Effector memory CD4-positive, alpha-beta T cell (primary cell): ENCODE results near the gene EXD3.
A peak's percentile ranks its signal among the peaks of the same experiment; 100 is the strongest.

Experiments used
- DNase-seq, 3 donors: peaks; one replicate each; pipeline ENCODE4 v3.0.0-alpha.2; 2020
- H3K27ac ChIP-seq: 2 replicates; pipeline ENCODE4 v1.7.0; 2013; ENCODE audit warnings: mild to moderate bottlenecking, low read length, moderate library complexity; ENCODE audit not compliant: insufficient read depth, poor library complexity, severe bottlenecking
- H3K27me3 ChIP-seq: replicated peaks from 2 replicates; pipeline ENCODE4 v1.7.0; 2013; ENCODE audit warnings: mild to moderate bottlenecking, low read length; ENCODE audit not compliant: insufficient read depth, control insufficient read depth, poor library complexity, severe bottlenecking
- H3K36me3 ChIP-seq: 2 replicates; pipeline ENCODE4 v1.7.0; 2013; ENCODE audit warnings: mild to moderate bottlenecking, low read length, moderate library complexity; ENCODE audit not compliant: control insufficient read depth, insufficient read depth
- H3K4me1 ChIP-seq: 2 replicates; pipeline ENCODE4 v1.7.0; 2013; ENCODE audit warnings: low read length, mild to moderate bottlenecking; ENCODE audit not compliant: control insufficient read depth, insufficient read depth, poor library complexity, severe bottlenecking
- H3K4me3 ChIP-seq: 2 replicates; pipeline ENCODE4 v1.7.0; 2013; ENCODE audit warnings: low read length, low read depth, mild to moderate bottlenecking; ENCODE audit not compliant: insufficient read depth, poor library complexity, severe bottlenecking
- H3K9me3 ChIP-seq: 2 replicates; pipeline ENCODE4 v1.7.0; 2013; ENCODE audit warnings: mild to moderate bottlenecking, low read length, moderate library complexity; ENCODE audit not compliant: control insufficient read depth

Gene EXD3

GRCh38 chr9:137446851-137447471 is 24.0 kb upstream of the EXD3 start:
- no peak for DNase-seq
- Histone ChIP-seq H3K4me3 (no peak overlapping the region), H3K9me3 (no peaks in the 10 kb centered on the region), H3K36me3 (no peaks in the 10 kb centered on the region), H3K4me1 (peaks cover 21% of the 10 kb centered on the region), H3K27me3 (no peaks in the 10 kb centered on the region), H3K27ac (no peak overlapping the region)

GRCh38 chr9:137445930-137446431 is 23.0 kb upstream of the EXD3 start:
- H3K4me3 ChIP-seq = no peak overlapping the region
- DNase-seq = no peak
- peaks cover 19% of the 10 kb centered on the region for H3K4me1 ChIP-seq
- no peaks in the 10 kb centered on the region for H3K27me3 ChIP-seq
- no peaks in the 10 kb centered on the region for H3K9me3 ChIP-seq
- H3K27ac ChIP-seq = no peak overlapping the region
- no peaks in the 10 kb centered on the region for H3K36me3 ChIP-seq

- no peaks in the 10 kb centered on the region for H3K36me3 ChIP-seq
- DNase-seq = peak; percentile 71 to 75 (median 72)
- H3K4me1 ChIP-seq = peaks cover 14% of the 10 kb centered on the region
- H3K4me3 ChIP-seq = no peak overlapping the region
- H3K27me3 ChIP-seq = no peaks in the 10 kb centered on the region
- no peaks in the 10 kb centered on the region for H3K9me3 ChIP-seq
- H3K27ac ChIP-seq = no peak overlapping the region
These were observed 22.4 kb upstream of the EXD3 start for GRCh38 chr9:137445275-137445807.

GRCh38 chr9:137444106-137444790 is 21.3 kb upstream of the EXD3 start:
- Histone ChIP-seq H3K27me3 (no peaks in the 10 kb centered on the region), H3K27ac (no peak overlapping the region), H3K36me3 (no peaks in the 10 kb centered on the region), H3K4me1 (peaks cover 9% of the 10 kb centered on the region), H3K9me3 (no peaks in the 10 kb centered on the region), H3K4me3 (no peak overlapping the region)
- no peak for DNase-seq

- DNase-seq = no peak
- H3K4me3 ChIP-seq = no peak overlapping the region
- no peak overlapping the region for H3K27ac ChIP-seq
- no peaks in the 10 kb centered on the region for H3K27me3 ChIP-seq
- H3K9me3 ChIP-seq = no peaks in the 10 kb centered on the region
- peaks cover 9% of the 10 kb centered on the region for H3K4me1 ChIP-seq
- no peaks in the 10 kb centered on the region for H3K36me3 ChIP-seq
These were observed 19.0 kb upstream of the EXD3 start for GRCh38 chr9:137441935-137442321.

GRCh38 chr9:137441289-137441934 is 18.4 kb upstream of the EXD3 start, which contains the start of gene ENTPD8:
Gene ENTPD8, minus strand, starts transcription at chr9:137441357. Its CDS starts 3,072 bp downstream, at chr9:137438285.
- Histone ChIP-seq H3K27ac (no peak within 1 kb of the TSS), H3K4me1 (peaks cover 9% of the 10 kb centered on the region), H3K9me3 (no peaks in the 10 kb centered on the region), H3K4me3 (peak within 1 kb of the TSS; percentile 32), H3K27me3 (no peaks in the 10 kb centered on the region), H3K36me3 (no peaks in the 10 kb centered on the region)
- DNase-seq = no peak

- Histone ChIP-seq H3K27me3 (no peaks in the 10 kb centered on the region), H3K9me3 (no peaks in the 10 kb centered on the region)
These were observed 16.3 kb upstream of the EXD3 start for GRCh38 chr9:137439158-137439714.

GRCh38 chr9:137438591-137439157 is 15.7 kb upstream of the EXD3 start:
- no peak overlapping the region for H3K27ac ChIP-seq
- H3K9me3 ChIP-seq = no peaks in the 10 kb centered on the region
- no peaks in the 10 kb centered on the region for H3K27me3 ChIP-seq
- no peaks in the 10 kb centered on the region for H3K36me3 ChIP-seq
- peaks cover 4% of the 10 kb centered on the region for H3K4me1 ChIP-seq
- no peak overlapping the region for H3K4me3 ChIP-seq
- no peak for DNase-seq

More at GRCh38 chr9:137439158-137439714, 16.3 kb upstream of the EXD3 start:
- H3K4me1 ChIP-seq = peaks cover 4% of the 10 kb centered on the region
- H3K4me3 ChIP-seq = no peak overlapping the region
- DNase-seq = no peak
- no peak overlapping the region for H3K27ac ChIP-seq
- no peaks in the 10 kb centered on the region for H3K36me3 ChIP-seq

- Histone ChIP-seq H3K9me3 (no peaks in the 10 kb centered on the region), H3K27ac (no peak overlapping the region), H3K27me3 (no peaks in the 10 kb centered on the region), H3K4me1 (peaks cover 4% of the 10 kb centered on the region), H3K36me3 (no peaks in the 10 kb centered on the region), H3K4me3 (no peak overlapping the region)
- no peak for DNase-seq
These were observed 15.0 kb upstream of the EXD3 start for GRCh38 chr9:137437691-137438590.
